ENCODE data around the gene FAM89B. TPM values are rescaled to one million over a fixed set of nuclear protein-coding genes. Genes with fewer than 3 reads are reported as not detected.

The FAM89B gene
- polyA plus RNA-seq, 1 donor from 2014 or later = 75.1 TPM

DNA sequence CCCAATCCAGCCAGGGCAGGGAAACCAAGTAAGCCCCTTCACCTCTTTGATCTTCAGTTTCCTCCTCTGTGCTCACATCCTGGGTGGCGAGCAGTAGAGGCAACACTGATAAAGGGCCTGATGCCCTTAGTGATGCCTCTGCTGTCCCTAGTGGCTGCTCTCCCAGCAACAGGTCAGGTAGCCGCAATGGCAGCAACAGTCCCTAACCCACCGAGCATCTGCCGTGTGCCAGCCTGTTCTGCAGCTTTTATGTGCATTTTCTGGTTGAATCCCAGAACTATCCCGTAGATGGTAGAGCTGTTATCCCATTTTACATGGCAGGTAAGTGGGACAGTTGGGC is 42.2 kb upstream of the FAM89B start:
- H2AFZ ChIP-seq (ENCODE audit: low read depth, low read length) = no peak overlapping the region
- H4K20me1 ChIP-seq (ENCODE audit: insufficient read depth) = no peaks in the 10 kb centered on the region
- no peak overlapping the region for H3K27ac ChIP-seq (ENCODE audit: low read length)
- H3K4me2 ChIP-seq (ENCODE audit: low read length) = no peak overlapping the region
- H3K27me3 ChIP-seq (ENCODE audit: insufficient read depth, low read depth, low read length) = no peaks in the 10 kb centered on the region
- peaks cover 8% of the 10 kb centered on the region for H3K79me2 ChIP-seq (replicated peaks; ENCODE audit: insufficient read depth, low read length)
- H3K4me3 ChIP-seq (ENCODE audit: low read length) = no peak overlapping the region
- H3K9me2 ChIP-seq (ENCODE audit: insufficient read depth, low read length) = no peaks in the 10 kb centered on the region
- H3F3A ChIP-seq (ENCODE audit: insufficient read depth, low read length, poor library complexity, severe bottlenecking) = no peaks in the 10 kb centered on the region
- H3K9ac ChIP-seq (ENCODE audit: low read length) = no peak overlapping the region
- no peak for TF ChIP-seq MXI1 (conservative IDR thresholded peaks at IDR 0.05; ENCODE audit: poor library complexity, severe bottlenecking)
- H3K36me3 ChIP-seq (ENCODE audit: insufficient read depth, low read length) = peaks cover 7% of the 10 kb centered on the region
- H3K9me3 ChIP-seq (ENCODE audit: low read length) = no peaks in the 10 kb centered on the region

DNA sequence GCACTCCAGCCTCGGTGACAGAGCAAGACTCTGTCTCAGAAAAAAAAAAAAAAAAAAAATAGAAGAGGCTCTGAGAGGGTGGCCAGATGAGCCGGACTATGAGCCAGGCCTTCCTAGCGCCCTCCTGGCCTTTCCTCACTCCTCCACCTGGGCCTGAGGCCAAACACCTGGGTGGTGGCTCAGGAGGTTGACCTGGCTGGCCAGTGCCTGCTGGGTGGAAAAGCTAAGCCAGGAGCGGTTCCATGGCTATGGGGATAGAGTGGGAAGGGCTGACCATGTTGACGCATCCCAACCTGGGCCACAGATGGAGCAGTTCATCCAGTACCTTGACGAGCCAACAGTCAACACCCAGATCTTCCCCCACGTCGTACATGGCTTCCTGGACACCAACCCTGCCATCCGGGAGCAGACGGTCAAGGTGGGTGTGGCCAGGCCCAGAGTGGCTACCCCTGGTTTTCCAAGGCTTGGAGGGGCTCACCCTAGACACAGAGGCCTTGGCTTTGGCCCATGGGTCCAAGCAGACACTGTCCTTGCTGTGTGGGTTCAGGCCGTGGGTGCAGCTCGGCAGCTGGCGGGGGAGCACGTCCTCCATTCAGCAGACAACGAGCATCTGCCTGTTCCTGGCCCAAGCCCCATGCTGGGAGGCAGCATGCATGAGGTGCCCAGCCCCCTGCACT is 39.8 kb upstream of the FAM89B start:
- Histone ChIP-seq H4K20me1 (ENCODE audit: insufficient read depth) (no peaks in the 10 kb centered on the region), H3K79me2 (replicated peaks; ENCODE audit: insufficient read depth, low read length) (no peaks in the 10 kb centered on the region), H2AFZ (ENCODE audit: low read depth, low read length) (no peak overlapping the region), H3K9me3 (ENCODE audit: low read length) (no peaks in the 10 kb centered on the region), H3K36me3 (ENCODE audit: insufficient read depth, low read length) (no peaks in the 10 kb centered on the region), H3K27me3 (ENCODE audit: insufficient read depth, low read depth, low read length) (peaks cover 2% of the 10 kb centered on the region), H3F3A (ENCODE audit: insufficient read depth, low read length, poor library complexity, severe bottlenecking) (no peaks in the 10 kb centered on the region), H3K4me3 (ENCODE audit: low read length) (no peak overlapping the region), H3K4me2 (ENCODE audit: low read length) (no peak overlapping the region), H3K27ac (ENCODE audit: low read length) (no peak overlapping the region), H3K9ac (ENCODE audit: low read length) (no peak overlapping the region), H3K9me2 (ENCODE audit: insufficient read depth, low read length) (no peaks in the 10 kb centered on the region)
- TF ChIP-seq TAF1 (IDR thresholded peaks at IDR 0.05; ENCODE audit: low read depth) (no peak), EP300 (conservative IDR thresholded peaks at IDR 0.05; ENCODE audit: poor library complexity, severe bottlenecking) (no peak), POLR2AphosphoS5 (IDR thresholded peaks at IDR 0.05) (no peak)
- TF ChIP-seq, protein P1, sequence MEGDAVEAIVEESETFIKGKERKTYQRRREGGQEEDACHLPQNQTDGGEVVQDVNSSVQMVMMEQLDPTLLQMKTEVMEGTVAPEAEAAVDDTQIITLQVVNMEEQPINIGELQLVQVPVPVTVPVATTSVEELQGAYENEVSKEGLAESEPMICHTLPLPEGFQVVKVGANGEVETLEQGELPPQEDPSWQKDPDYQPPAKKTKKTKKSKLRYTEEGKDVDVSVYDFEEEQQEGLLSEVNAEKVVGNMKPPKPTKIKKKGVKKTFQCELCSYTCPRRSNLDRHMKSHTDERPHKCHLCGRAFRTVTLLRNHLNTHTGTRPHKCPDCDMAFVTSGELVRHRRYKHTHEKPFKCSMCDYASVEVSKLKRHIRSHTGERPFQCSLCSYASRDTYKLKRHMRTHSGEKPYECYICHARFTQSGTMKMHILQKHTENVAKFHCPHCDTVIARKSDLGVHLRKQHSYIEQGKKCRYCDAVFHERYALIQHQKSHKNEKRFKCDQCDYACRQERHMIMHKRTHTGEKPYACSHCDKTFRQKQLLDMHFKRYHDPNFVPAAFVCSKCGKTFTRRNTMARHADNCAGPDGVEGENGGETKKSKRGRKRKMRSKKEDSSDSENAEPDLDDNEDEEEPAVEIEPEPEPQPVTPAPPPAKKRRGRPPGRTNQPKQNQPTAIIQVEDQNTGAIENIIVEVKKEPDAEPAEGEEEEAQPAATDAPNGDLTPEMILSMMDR (IDR thresholded peaks at IDR 0.05; ENCODE audit: poor library complexity, severe bottlenecking) = no peak

DNA sequence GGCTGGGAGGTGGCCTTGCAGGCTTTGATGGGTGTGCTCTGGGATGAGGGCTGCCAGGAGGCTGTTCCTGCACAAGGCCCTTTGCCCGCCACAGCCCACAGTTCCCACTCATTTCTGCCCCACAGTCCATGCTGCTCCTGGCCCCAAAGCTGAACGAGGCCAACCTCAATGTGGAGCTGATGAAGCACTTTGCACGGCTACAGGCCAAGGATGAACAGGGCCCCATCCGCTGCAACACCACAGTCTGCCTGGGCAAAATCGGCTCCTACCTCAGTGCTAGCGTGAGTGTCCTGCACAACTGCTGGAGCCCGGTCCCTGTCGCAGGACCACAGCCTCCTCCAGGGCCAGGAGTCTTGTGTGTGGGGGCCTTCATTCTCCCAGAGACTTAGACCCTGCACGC is 37.2 kb upstream of the FAM89B start:
- no peaks in the 10 kb centered on the region for H3K36me3 ChIP-seq (ENCODE audit: insufficient read depth, low read length)
- H3K4me2 ChIP-seq (ENCODE audit: low read length) = no peak overlapping the region
- no peaks in the 10 kb centered on the region for H3K79me2 ChIP-seq (replicated peaks; ENCODE audit: insufficient read depth, low read length)
- peaks cover 6% of the 10 kb centered on the region for H4K20me1 ChIP-seq (ENCODE audit: insufficient read depth)
- H3F3A ChIP-seq (ENCODE audit: insufficient read depth, low read length, poor library complexity, severe bottlenecking) = no peaks in the 10 kb centered on the region
- H3K9me2 ChIP-seq (ENCODE audit: insufficient read depth, low read length) = no peaks in the 10 kb centered on the region
- no peak overlapping the region for H3K27ac ChIP-seq (ENCODE audit: low read length)
- H3K4me3 ChIP-seq (ENCODE audit: low read length) = no peak overlapping the region
- no peak overlapping the region for H3K9ac ChIP-seq (ENCODE audit: low read length)
- H3K9me3 ChIP-seq (ENCODE audit: low read length) = no peaks in the 10 kb centered on the region
- no peak for TF ChIP-seq EP300 (conservative IDR thresholded peaks at IDR 0.05; ENCODE audit: poor library complexity, severe bottlenecking)
- TF ChIP-seq POLR2AphosphoS5 (IDR thresholded peaks at IDR 0.05) = no peak
- no peak for TF ChIP-seq TAF1 (IDR thresholded peaks at IDR 0.05; ENCODE audit: low read depth)
- TF ChIP-seq, protein P2, sequence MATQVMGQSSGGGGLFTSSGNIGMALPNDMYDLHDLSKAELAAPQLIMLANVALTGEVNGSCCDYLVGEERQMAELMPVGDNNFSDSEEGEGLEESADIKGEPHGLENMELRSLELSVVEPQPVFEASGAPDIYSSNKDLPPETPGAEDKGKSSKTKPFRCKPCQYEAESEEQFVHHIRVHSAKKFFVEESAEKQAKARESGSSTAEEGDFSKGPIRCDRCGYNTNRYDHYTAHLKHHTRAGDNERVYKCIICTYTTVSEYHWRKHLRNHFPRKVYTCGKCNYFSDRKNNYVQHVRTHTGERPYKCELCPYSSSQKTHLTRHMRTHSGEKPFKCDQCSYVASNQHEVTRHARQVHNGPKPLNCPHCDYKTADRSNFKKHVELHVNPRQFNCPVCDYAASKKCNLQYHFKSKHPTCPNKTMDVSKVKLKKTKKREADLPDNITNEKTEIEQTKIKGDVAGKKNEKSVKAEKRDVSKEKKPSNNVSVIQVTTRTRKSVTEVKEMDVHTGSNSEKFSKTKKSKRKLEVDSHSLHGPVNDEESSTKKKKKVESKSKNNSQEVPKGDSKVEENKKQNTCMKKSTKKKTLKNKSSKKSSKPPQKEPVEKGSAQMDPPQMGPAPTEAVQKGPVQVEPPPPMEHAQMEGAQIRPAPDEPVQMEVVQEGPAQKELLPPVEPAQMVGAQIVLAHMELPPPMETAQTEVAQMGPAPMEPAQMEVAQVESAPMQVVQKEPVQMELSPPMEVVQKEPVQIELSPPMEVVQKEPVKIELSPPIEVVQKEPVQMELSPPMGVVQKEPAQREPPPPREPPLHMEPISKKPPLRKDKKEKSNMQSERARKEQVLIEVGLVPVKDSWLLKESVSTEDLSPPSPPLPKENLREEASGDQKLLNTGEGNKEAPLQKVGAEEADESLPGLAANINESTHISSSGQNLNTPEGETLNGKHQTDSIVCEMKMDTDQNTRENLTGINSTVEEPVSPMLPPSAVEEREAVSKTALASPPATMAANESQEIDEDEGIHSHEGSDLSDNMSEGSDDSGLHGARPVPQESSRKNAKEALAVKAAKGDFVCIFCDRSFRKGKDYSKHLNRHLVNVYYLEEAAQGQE (IDR thresholded peaks at IDR 0.05; ENCODE audit: borderline replicate concordance) = no peak
- TF ChIP-seq SMC3 (conservative IDR thresholded peaks at IDR 0.05; ENCODE audit: poor library complexity) = no peak
- TF ChIP-seq EZH2 (IDR thresholded peaks at IDR 0.05; ENCODE audit: borderline replicate concordance, insufficient read depth, low read length, poor library complexity, severe bottlenecking) = no peak
- TF ChIP-seq MXI1 (conservative IDR thresholded peaks at IDR 0.05; ENCODE audit: poor library complexity, severe bottlenecking) = no peak
- TF ChIP-seq, protein P1 (IDR thresholded peaks at IDR 0.05; ENCODE audit: poor library complexity, severe bottlenecking) = no peak
- TF ChIP-seq RAD21 (conservative IDR thresholded peaks at IDR 0.05) = no peak
- H2AFZ ChIP-seq (ENCODE audit: low read depth, low read length) = no peak overlapping the region
- H3K27me3 ChIP-seq (ENCODE audit: insufficient read depth, low read depth, low read length) = peaks cover 25% of the 10 kb centered on the region

Data from neural cell (in vitro differentiated cells).